LNCaP clone FGC (cell line): ENCODE data around the gene TTLL5.
"Not testable (repeated sequence)": the region's sequence is repeated elsewhere in the genome, so short reads cannot be mapped to it uniquely, and the experiment has no call there.

Experiments used
- DNase-seq: peaks from one replicate; pipeline ENCODE4 v3.0.0-alpha.2; 2011; ENCODE audit warnings: low read depth
- H3K4me3 ChIP-seq: 2 replicates; pipeline ENCODE4 v1.5.1; 2011; ENCODE audit warnings: mild to moderate bottlenecking, low read depth, low read length, control low read depth
- CTCF ChIP-seq: IDR thresholded peaks from 2 replicates; pipeline ENCODE4 v1.5.1; 2012; ENCODE audit warnings: mild to moderate bottlenecking; ENCODE audit not compliant: control insufficient read depth, insufficient read depth; ENCODE audit errors: extremely low read depth

Gene TTLL5

GRCh38 chr14:75672605-75673192 lies 11.7 kb downstream of the TTLL5 start:
- no peak overlapping the region for H3K4me3 ChIP-seq
- no peak for DNase-seq
- no peak for TF ChIP-seq CTCF

GRCh38 chr14:75673345-75674035 lies 12.4 kb downstream of the TTLL5 start:
- TF ChIP-seq CTCF = no peak
- DNase-seq = no peak
- no peak overlapping the region for H3K4me3 ChIP-seq

GRCh38 chr14:75675265-75675960 lies 14.4 kb downstream of the TTLL5 start:
- no peak for DNase-seq
- H3K4me3 ChIP-seq = no peak overlapping the region
- no peak for TF ChIP-seq CTCF

- no peak overlapping the region for H3K4me3 ChIP-seq
- DNase-seq = no peak
- no peak for TF ChIP-seq CTCF
Observed at GRCh38 chr14:75685910-75686309, 24.9 kb downstream of the TTLL5 start.

- no peak overlapping the region for H3K4me3 ChIP-seq
- TF ChIP-seq CTCF = no peak
Observed at GRCh38 chr14:75689012-75689411, 28.0 kb downstream of the TTLL5 start.

GRCh38 chr14:75690010-75690409 lies 29.0 kb downstream of the TTLL5 start:
- no peak for DNase-seq
- TF ChIP-seq CTCF = no peak
- H3K4me3 ChIP-seq = no peak overlapping the region

More at GRCh38 chr14:75689012-75689411, 28.0 kb downstream of the TTLL5 start:
- no peak for DNase-seq

- DNase-seq, H3K4me3 ChIP-seq: not testable (repeated sequence)
Observed at GRCh38 chr14:75695025-75695424, 34.0 kb downstream of the TTLL5 start.
